Motor neuron (in vitro differentiated cells): ENCODE results near the gene GRIK3. TPM values are rescaled to one million over a fixed set of nuclear protein-coding genes. Genes with fewer than 3 reads are reported as not detected.
"Not testable (repeated sequence)": the region's sequence is repeated elsewhere in the genome, so short reads cannot be mapped to it uniquely, and the experiment has no call there.

Experiments used
- ATAC-seq, 8 experiments: fragments of 200-7000 bp; cut with Tn5 transposase; replicated peaks in 6 of 8; 2 replicates each; pipeline ENCODE4 v1.8.0; 2021; ENCODE audit warnings: mild to moderate bottlenecking in 8 of 8, moderate library complexity in 8 of 8
- H3K27ac ChIP-seq, 2 donors: fragments of 250-450 bp; sonication (Bioruptor Pico); 2 replicates each; pipeline ENCODE4 v1.9.0; 2021; ENCODE audit warnings: antibody characterized with exemption in 2 of 2, mild to moderate bottlenecking in 2 of 2, moderate library complexity in 1 of 2
- H3K4me1 ChIP-seq, 2 donors: fragments of 250-450 bp; sonication (Bioruptor Pico); replicated peaks in 1 of 2; 2 replicates each; pipeline ENCODE4 v1.6.1; 2021; ENCODE audit warnings: antibody characterized with exemption in 2 of 2, mild to moderate bottlenecking in 2 of 2, moderate library complexity in 1 of 2
- H3K4me3 ChIP-seq, 5 donors: fragments of 250-450 bp; sonication (Bioruptor Pico); 2 replicates each; pipeline ENCODE4 v1.9.0; 2021; ENCODE audit warnings: antibody characterized with exemption in 5 of 5, mild to moderate bottlenecking in 5 of 5, moderate library complexity in 4 of 5
- WGBS, 10 experiments: fragments of 450-650 bp; shearing (Covaris generic); methylation state at CpG; one replicate each; pipeline ENCODE4 v1.0.0; 2022; 5-methylcytosine and 5-hydroxymethylcytosine counted together
- in situ Hi-C, 9 experiments: fragments of 400-800 bp; cut with MboI; loops; one replicate each; pipeline ENCODE4 v1.15.0; 2021; ENCODE audit warnings: low sequenced_read_pairs in 9 of 9, low pct_unique_long_range_greater_than_20kb in 2 of 9; ENCODE audit not compliant: unreplicated experiment in 9 of 9
- total RNA-seq, 8 experiments: library from RNA; unstranded; fragments of 300-600 nt; gene quantifications; 2 replicates each; pipeline versions ENCODE4 v1.2.3 to v1.2.4, GENCODE V29; 2022

GRIK3 gene
- total RNA-seq, 8 experiments from 2014 or later, result 0.73 to 21.1 (median 11.9) TPM

DNA sequence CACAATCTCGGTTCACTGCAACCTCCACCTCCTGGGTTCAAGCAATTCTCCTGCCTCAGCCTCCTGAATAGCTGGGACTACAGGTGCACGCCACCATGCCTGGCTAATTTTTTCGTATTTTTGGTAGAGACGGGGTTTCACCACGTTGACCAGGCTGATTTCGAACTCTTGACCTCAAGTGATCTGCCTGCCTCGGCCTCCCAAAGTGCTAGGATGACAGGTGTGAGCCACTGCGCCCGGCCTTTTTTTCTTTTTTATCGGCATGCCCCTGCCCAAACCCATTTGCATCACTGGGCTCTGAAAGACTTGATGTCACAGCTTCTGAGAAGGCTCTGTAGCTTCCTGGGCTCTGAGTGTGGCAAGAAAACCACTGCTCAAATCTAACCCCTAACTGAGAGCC lies 125.0 kb downstream of the GRIK3 start:
- H3K4me1 ChIP-seq, result peaks cover 44 to 55% of the 10 kb centered on the region in 2 donors
- in situ Hi-C loops, H3K4me3 ChIP-seq, ATAC-seq, H3K27ac ChIP-seq: not testable (repeated sequence)
- 7 to 100% (median 92%) methylated on average over 1 to 10 of the region's 10 CpGs; no CpG with 5 or more reads in 5 of the 10 experiments for WGBS, 10 experiments

DNA sequence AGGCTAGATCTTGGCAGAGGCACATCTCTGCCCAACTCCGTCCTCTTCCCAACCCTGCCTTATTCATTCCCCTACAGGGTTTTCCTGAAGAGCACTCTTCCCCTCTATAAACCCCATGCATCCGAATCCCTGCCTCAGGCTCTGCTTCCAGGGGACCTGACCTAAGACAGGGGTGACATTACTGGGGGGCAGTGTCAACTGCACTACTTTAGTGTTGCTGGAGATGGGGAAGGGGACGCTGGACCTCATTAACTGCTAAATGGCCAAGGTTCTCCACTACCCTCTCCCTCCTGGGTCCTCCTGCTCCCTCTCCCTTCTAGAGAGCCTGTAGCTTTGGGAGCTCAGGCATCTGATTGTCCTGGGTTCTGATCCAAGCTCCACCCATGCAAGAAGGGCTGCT lies 126.2 kb downstream of the GRIK3 start:
- Histone ChIP-seq H3K4me3 (no peak overlapping the region), H3K27ac (no peak overlapping the region), H3K4me1 (peaks cover 35 to 42% of the 10 kb centered on the region in 2 donors)
- 0 to 86% (median 77%) methylated on average over 1 to 3 of the region's 3 CpGs; no CpG with 5 or more reads in 5 of the 10 experiments for WGBS, 10 experiments
- no peak for ATAC-seq
- in situ Hi-C loops, result no loop called here

DNA sequence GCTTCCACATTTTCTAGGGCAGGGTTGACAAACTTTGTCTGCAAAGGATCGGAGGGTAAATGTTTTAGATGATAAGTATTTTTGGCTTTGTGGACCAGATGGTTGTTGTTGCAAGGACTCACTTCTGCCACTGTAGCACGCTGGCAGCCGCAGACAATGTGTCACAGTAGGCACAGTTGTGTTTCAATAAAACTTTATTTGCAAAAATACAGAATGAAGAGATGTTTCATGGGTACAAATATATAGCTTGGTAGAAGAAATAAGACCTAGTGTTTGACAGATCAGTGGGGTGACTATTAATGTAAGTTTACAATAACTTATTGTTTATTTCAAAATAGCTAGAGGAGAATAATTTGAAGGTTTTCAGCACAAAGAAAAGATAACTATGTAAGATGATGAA lies 127.8 kb downstream of the GRIK3 start:
- ATAC-seq, result no peak
- Histone ChIP-seq H3K27ac (no peak overlapping the region), H3K4me1 (peaks cover 19 to 26% of the 10 kb centered on the region in 2 donors), H3K4me3 (no peak overlapping the region)
- WGBS, 10 experiments, result 0 to 97% (median 70%) methylated on average over 2 to 3 of the region's 3 CpGs; no CpG with 5 or more reads in 1 of the 10 experiments
- in situ Hi-C loops, result no loop called here

DNA sequence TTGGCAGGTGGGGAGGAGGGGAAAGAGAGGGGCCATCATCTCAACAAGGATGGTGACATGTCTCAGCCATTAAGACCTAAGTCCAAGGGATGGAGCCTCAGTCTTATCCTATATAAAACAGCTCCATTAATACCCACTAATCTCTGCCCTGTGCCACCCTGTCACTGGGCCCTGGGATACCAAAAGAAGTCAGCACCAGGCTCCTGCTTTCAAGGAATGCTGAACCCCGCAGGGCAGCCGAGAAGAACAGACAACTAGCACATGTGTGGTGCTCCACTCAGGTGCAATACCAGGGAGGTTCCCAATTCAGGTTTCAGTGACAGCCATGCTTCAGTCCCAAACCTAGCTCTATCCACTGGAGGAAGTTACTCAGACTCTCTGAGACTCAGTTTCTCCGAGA lies 128.4 kb downstream of the GRIK3 start:
- ATAC-seq, result no peak
- H3K27ac ChIP-seq, result no peak overlapping the region
- in situ Hi-C loops, result no loop called here
- 0 to 100% (median 78%) methylated on average over 1 to 3 of the region's 3 CpGs; no CpG with 5 or more reads in 4 of the 10 experiments for WGBS, 10 experiments
- H3K4me1 ChIP-seq, result peaks cover 13 to 20% of the 10 kb centered on the region in 2 donors
- no peak overlapping the region for H3K4me3 ChIP-seq

- WGBS, 10 experiments, result 0 to 88% (median 44%) methylated on average over 1 of the region's 1 CpG; no CpG with 5 or more reads in 6 of the 10 experiments
- Histone ChIP-seq H3K27ac (no peak overlapping the region), H3K4me1 (peaks cover 0 to 2% of the 10 kb centered on the region in 2 donors), H3K4me3 (no peak overlapping the region)
- ATAC-seq, result no peak
- in situ Hi-C loops, result no loop called here
Observed at GRCh38 chr1:36900128-36900527, 134.2 kb downstream of the GRIK3 start.

- H3K4me1 ChIP-seq, in situ Hi-C loops, ATAC-seq, H3K27ac ChIP-seq, H3K4me3 ChIP-seq: not testable (repeated sequence)
Observed at GRCh38 chr1:36897813-36898212, 136.5 kb downstream of the GRIK3 start.

- Histone ChIP-seq H3K4me1 (peaks cover 1 to 3% of the 10 kb centered on the region in 2 donors), H3K4me3 (no peak overlapping the region), H3K27ac (no peak overlapping the region)
- WGBS, 10 experiments, result 48 to 100% (median 75%) methylated on average over 1 to 3 of the region's 3 CpGs; no CpG with 5 or more reads in 6 of the 10 experiments
- in situ Hi-C loops, result no loop called here
- ATAC-seq, result no peak
Observed at GRCh38 chr1:36894824-36895223, 139.5 kb downstream of the GRIK3 start.

GRCh38 chr1:36890776-36891175 lies 143.5 kb downstream of the GRIK3 start:
- H3K27ac ChIP-seq, result no peak overlapping the region
- WGBS, 10 experiments, result 0 to 100% (median 86%) methylated on average over 2 to 9 of the region's 9 CpGs; no CpG with 5 or more reads in 3 of the 10 experiments
- no peak for ATAC-seq
- peaks cover 11 to 14% of the 10 kb centered on the region in 2 donors for H3K4me1 ChIP-seq
- no peak overlapping the region for H3K4me3 ChIP-seq
- in situ Hi-C loops, result no loop called here

GRCh38 chr1:36889478-36890226 lies 144.7 kb downstream of the GRIK3 start:
- Histone ChIP-seq H3K27ac (no peak overlapping the region), H3K4me3 (no peak overlapping the region), H3K4me1 (peaks cover 16 to 20% of the 10 kb centered on the region in 2 donors)
- peak in 5 of 8 experiments; percentile 17 to 79 (median 73) for ATAC-seq
- in situ Hi-C loops, result no loop called here
- 0 to 79% (median 56%) methylated on average over 1 to 6 of the region's 7 CpGs; no CpG with 5 or more reads in 3 of the 10 experiments for WGBS, 10 experiments

- in situ Hi-C loops, result no loop called here
- 15 to 92% (median 85%) methylated on average over 1 to 7 of the region's 7 CpGs; no CpG with 5 or more reads in 1 of the 10 experiments for WGBS, 10 experiments
- peaks cover 16 to 20% of the 10 kb centered on the region in 2 donors for H3K4me1 ChIP-seq
- H3K27ac ChIP-seq, result no peak overlapping the region
- no peak for ATAC-seq
- H3K4me3 ChIP-seq, result no peak overlapping the region
Observed at GRCh38 chr1:36888811-36889477, 145.4 kb downstream of the GRIK3 start.

DNA sequence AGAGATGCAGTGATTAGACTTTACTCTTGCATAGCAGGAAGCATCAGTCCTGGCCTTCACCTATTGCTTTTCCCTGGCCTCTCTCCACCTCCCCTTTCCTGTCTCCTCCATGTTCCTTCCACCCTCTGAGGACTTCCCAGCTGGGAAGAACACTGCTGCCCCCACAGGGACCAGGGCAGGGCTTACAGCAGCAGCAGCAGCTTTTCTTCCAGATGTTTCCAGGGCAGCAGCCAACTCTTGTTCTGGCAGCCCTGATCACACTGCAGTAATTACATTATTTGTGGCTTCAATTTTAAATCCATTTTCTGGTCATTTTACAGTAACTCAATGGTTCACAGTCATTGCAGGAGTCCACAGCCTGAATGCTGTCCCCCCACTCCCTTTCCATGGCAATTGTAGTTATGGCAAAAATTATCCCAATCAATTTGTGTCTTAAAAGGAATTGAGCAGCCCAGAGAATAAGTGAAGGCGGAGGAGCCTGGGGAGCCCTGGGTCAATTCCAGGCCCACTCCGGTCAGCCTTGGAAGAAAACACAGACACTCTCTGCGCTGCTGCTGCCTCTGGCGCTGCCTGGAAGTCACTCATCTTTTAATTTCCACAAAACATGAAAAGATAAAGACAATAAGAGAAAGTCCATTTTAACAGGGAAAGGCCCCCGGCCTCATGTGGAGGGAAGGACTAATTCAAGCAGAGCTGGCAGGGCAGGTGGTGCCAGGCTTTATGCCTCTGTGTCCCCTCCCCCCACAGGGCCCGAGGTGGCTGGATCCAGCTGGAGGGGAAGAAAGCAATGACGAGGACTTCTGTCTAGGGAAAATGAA lies 148.6 kb downstream of the GRIK3 start:
- ATAC-seq, result peak in 5 of 8 experiments; percentile 55 to 79 (median 59)
- H3K4me1 ChIP-seq, result peaks cover 16 to 20% of the 10 kb centered on the region in 2 donors
- in situ Hi-C loops, result no loop called here
- WGBS, 10 experiments, result 0 to 77% (median 55%) methylated on average over 3 to 7 of the region's 7 CpGs; no CpG with 5 or more reads in 1 of the 10 experiments
- peak overlapping the region; percentile 17 to 18 for H3K27ac ChIP-seq
- H3K4me3 ChIP-seq, result no peak overlapping the region

DNA sequence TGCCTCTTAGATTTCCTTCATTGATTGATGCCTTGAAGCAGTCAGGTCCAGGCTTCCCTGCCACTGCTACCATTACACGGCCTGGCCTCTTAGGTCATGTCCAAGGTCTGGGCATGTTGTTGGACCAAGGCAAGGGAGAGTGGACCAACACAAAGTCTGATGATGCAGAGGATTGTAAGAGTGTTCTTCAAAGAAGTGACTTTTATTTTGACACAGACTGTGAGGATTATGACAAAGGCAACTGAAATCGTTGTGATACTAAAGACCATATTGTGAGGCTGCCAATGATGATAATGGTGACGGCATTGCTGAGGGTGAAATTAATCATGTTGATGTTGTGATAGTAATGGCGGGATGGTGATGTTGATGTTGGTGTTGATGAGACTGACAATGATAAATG lies 149.5 kb downstream of the GRIK3 start:
- in situ Hi-C loops, result no loop called here
- 7 to 97% (median 59%) methylated on average over 1 to 4 of the region's 4 CpGs; no CpG with 5 or more reads in 2 of the 10 experiments for WGBS, 10 experiments
- no peak overlapping the region for H3K27ac ChIP-seq
- H3K4me3 ChIP-seq, result no peak overlapping the region
- peaks cover 16 to 17% of the 10 kb centered on the region in 2 donors for H3K4me1 ChIP-seq
- no peak for ATAC-seq
